Smooth muscle cell (in vitro differentiated cells): ENCODE results near the gene MAML3. TPM values are rescaled to one million over a fixed set of nuclear protein-coding genes. Genes with fewer than 3 reads are reported as not detected.

Experiments
- DNase-seq: peaks from one replicate; lab custom pipeline; 2025; ENCODE audit not compliant: unreplicated experiment; lab: John Stamatoyannopoulos, UW
- H2AFZ ChIP-seq: fragments of 200-600 bp; sonication (generic); 2 replicates; pipeline ENCODE4 v1.6.0; 2016; ENCODE audit warnings: antibody characterized with exemption, low read depth, mild to moderate bottlenecking
- H3F3A ChIP-seq: fragments of 200-600 bp; sonication (generic); 2 replicates; pipeline ENCODE4 v1.6.0; 2017; ENCODE audit warnings: antibody characterized with exemption, low read depth
- H3K27ac ChIP-seq: fragments of 200-600 bp; sonication (generic); 2 replicates; pipeline ENCODE4 v1.5.1; 2016; ENCODE audit warnings: low read depth, mild to moderate bottlenecking
- H3K27me3 ChIP-seq: fragments of 200-600 bp; sonication (generic); 2 replicates; pipeline ENCODE4 v1.6.1; 2016; ENCODE audit warnings: low read depth, mild to moderate bottlenecking
- H3K36me3 ChIP-seq: fragments of 200-600 bp; sonication (generic); 2 replicates; pipeline ENCODE4 v1.5.1; 2016; ENCODE audit warnings: low read depth
- H3K4me1 ChIP-seq: fragments of 200-600 bp; sonication (generic); 2 replicates; pipeline ENCODE4 v1.5.1; 2016; ENCODE audit warnings: low read depth
- H3K4me2 ChIP-seq: fragments of 200-600 bp; sonication (generic); 2 replicates; pipeline ENCODE4 v1.6.0; 2016; ENCODE audit warnings: mild to moderate bottlenecking
- H3K4me3 ChIP-seq: fragments of 200-600 bp; sonication (generic); 2 replicates; pipeline ENCODE4 v1.5.1; 2016; ENCODE audit warnings: mild to moderate bottlenecking
- H3K79me2 ChIP-seq: fragments of 200-600 bp; sonication (generic); 2 replicates; pipeline ENCODE4 v1.6.0; 2016; ENCODE audit warnings: low read depth, mild to moderate bottlenecking
- H3K9ac ChIP-seq: fragments of 200-600 bp; sonication (generic); 2 replicates; pipeline ENCODE4 v1.6.0; 2016; ENCODE audit warnings: low read depth
- H3K9me3 ChIP-seq: fragments of 200-600 bp; sonication (generic); replicated peaks from 2 replicates; pipeline ENCODE4 v1.5.1; 2016; ENCODE audit warnings: low read depth
- H4K20me1 ChIP-seq: fragments of 200-600 bp; sonication (generic); 2 replicates; pipeline ENCODE4 v1.6.0; 2016; ENCODE audit warnings: low read depth
- CTCF ChIP-seq: fragments of 200-600 bp; sonication (generic); IDR thresholded peaks from 2 replicates; pipeline ENCODE4 v1.5.1; 2017; ENCODE audit warnings: borderline replicate concordance, mild to moderate bottlenecking, antibody characterized with exemption; ENCODE audit not compliant: insufficient read depth, poor library complexity, severe bottlenecking
- WGBS: methylation state at CpG from one replicate; pipeline ENCODE4 v1.1.7; 2016; ENCODE audit warnings: low lambda C conversion rate; 5-methylcytosine and 5-hydroxymethylcytosine counted together
- polyA plus RNA-seq: library from polyadenylated mRNA; unstranded; fragments of >200 nt; fragmentation: Nextera tagmentation; extraction: Ambion mirVana; gene quantifications from 2 replicates; pipeline ENCODE4 v1.2.1, GENCODE V29; 2016
- total RNA-seq: library from RNA; depleted of rRNA; stranded (reverse); fragments of >200 nt; gene quantifications from 2 replicates; pipeline ENCODE4 v1.2.3, GENCODE V29; 2014

The MAML3 gene
- total and polyA plus RNA-seq, 2 experiments from 2014 or later, result 4.9 to 12.6 TPM

DNA sequence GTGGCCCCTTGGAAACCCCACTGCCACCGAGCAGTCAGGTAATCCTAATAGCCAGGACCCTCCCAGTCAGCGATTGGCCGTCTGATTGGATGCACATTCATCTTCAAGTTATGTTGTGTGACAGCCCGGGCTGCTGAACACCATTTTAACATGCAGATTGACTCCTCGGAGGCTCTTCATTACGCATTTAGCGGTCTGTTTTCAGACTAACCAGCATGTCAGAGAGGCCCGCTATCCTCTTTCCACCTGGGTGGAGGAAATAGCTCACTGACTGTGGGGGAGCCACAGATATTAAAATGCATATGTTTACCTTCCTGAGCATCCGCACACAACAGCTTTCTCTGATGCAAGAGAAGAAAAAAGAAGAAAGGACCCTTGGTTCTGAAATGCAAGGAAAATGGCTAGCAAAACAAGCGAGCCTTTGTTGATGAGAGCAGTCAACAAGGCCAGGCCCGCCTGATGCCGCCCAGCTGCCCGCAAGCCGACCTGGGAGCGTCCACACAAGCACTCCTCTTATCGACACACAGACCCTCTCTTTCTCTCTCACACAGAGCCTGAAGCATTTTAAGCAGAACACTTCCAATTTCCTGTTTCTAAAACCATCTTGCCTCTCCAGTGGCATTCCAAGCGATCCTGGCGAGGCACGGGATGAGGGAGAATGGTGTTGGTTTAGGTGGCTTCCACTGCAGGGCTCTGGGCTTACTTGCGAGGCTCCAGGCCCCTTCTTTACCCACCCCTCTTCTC lies 370.1 kb downstream of the MAML3 start:
- H3K36me3 ChIP-seq, result no peaks in the 10 kb centered on the region
- 58% methylated on average over 20 of the region's 20 CpGs for WGBS
- H3F3A ChIP-seq, result no peaks in the 10 kb centered on the region
- H3K27ac ChIP-seq, result no peak overlapping the region
- H4K20me1 ChIP-seq, result no peaks in the 10 kb centered on the region
- H3K4me3 ChIP-seq, result no peak overlapping the region
- H3K9me3 ChIP-seq, result no peaks in the 10 kb centered on the region
- no peak for TF ChIP-seq CTCF
- no peak for DNase-seq
- peak overlapping the region; percentile 39 for H3K4me2 ChIP-seq
- peaks cover 21% of the 10 kb centered on the region for H3K4me1 ChIP-seq
- H3K79me2 ChIP-seq, result no peaks in the 10 kb centered on the region
- no peak overlapping the region for H3K9ac ChIP-seq
- H2AFZ ChIP-seq, result no peak overlapping the region
- H3K27me3 ChIP-seq, result no peaks in the 10 kb centered on the region

DNA sequence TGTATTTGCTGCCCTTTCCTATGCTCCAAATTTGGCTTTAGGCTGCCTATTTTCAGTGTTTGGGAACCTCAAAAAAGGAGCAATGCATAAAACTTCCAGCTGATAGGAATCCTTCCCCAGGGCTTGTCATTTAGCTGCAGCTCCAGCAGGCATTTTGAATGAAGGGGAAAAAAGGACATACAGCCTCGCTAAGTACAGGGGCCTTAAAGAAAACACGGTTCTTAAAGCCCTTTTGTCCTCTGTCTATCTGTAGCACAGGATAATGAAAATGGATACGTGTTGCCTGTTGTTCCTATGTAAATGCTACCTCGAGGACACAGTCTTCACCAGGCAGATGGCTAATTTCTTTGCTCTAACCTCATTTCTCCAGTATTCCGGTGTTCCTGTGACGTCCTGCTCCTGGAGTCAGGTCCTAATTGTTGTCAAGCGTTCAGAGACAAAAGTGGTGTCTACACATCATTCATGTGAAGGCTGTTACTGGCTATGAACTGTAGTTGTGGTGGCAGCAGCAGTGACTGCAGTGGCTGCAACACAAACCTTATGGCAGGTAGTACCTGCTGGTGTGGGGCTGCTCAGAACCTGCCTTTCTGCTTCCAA lies 371.0 kb downstream of the MAML3 start:
- TF ChIP-seq CTCF, result no peak
- Histone ChIP-seq H4K20me1 (no peaks in the 10 kb centered on the region), H3K79me2 (no peaks in the 10 kb centered on the region), H3F3A (no peaks in the 10 kb centered on the region), H3K27ac (no peak overlapping the region), H3K36me3 (no peaks in the 10 kb centered on the region), H3K4me2 (no peak overlapping the region), H2AFZ (no peak overlapping the region), H3K4me1 (peaks cover 21% of the 10 kb centered on the region), H3K27me3 (no peaks in the 10 kb centered on the region), H3K9me3 (no peaks in the 10 kb centered on the region), H3K4me3 (no peak overlapping the region), H3K9ac (no peak overlapping the region)
- no peak for DNase-seq
- WGBS, result 92% methylated on average over 7 of the region's 7 CpGs

- peaks cover 32% of the 10 kb centered on the region for H3K4me1 ChIP-seq
- H3K9ac ChIP-seq, result no peak overlapping the region
- no peak overlapping the region for H3K4me2 ChIP-seq
- H3K79me2 ChIP-seq, result no peaks in the 10 kb centered on the region
- H3K4me3 ChIP-seq, result no peak overlapping the region
- H3K36me3 ChIP-seq, result no peaks in the 10 kb centered on the region
- no peaks in the 10 kb centered on the region for H3K9me3 ChIP-seq
- peaks cover 11% of the 10 kb centered on the region for H4K20me1 ChIP-seq
- H3K27me3 ChIP-seq, result no peaks in the 10 kb centered on the region
- H2AFZ ChIP-seq, result no peak overlapping the region
- no peak for DNase-seq
- WGBS, result 98% methylated on average over 3 of the region's 3 CpGs
- no peak for TF ChIP-seq CTCF
- no peaks in the 10 kb centered on the region for H3F3A ChIP-seq
- no peak overlapping the region for H3K27ac ChIP-seq
These were observed 372.9 kb downstream of the MAML3 start for GRCh38 chr4:139781066-139781465.
